ENCODE results near the gene PCIF1. TPM values are rescaled to one million over a fixed set of nuclear protein-coding genes. Genes with fewer than 3 reads are reported as not detected.

PCIF1 gene
- total and polyA plus RNA-seq, 9 of the 15 experiments (the other 6 are each of a cell fraction or from before 2014, with no cell fraction given): 5.8 to 29.4 (median 11.3) TPM

DNA sequence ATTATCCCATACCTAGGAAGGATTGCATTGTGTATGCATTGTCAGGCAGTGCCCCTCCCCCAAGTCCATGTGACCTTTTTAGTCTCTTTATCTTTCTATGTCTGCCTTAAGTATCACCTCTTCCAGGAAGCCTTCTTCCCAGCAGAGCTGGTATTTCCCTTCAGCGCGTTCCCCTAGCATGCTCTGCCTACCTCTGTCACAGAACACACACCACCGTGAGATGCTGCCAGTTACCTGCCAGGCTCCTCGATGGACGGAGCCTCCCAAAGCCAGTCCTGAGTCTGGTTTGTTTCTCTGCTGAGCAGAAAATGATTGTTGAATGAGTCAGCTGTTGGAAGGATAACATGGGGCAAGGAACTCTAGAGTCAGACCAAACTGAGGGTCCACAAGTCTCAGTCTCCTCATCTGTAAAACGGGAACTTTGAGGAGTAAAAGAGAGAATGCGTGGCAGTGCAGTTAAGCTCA is 48.8 kb downstream of the PCIF1 start (continued):
- TF ChIP-seq, protein P1, sequence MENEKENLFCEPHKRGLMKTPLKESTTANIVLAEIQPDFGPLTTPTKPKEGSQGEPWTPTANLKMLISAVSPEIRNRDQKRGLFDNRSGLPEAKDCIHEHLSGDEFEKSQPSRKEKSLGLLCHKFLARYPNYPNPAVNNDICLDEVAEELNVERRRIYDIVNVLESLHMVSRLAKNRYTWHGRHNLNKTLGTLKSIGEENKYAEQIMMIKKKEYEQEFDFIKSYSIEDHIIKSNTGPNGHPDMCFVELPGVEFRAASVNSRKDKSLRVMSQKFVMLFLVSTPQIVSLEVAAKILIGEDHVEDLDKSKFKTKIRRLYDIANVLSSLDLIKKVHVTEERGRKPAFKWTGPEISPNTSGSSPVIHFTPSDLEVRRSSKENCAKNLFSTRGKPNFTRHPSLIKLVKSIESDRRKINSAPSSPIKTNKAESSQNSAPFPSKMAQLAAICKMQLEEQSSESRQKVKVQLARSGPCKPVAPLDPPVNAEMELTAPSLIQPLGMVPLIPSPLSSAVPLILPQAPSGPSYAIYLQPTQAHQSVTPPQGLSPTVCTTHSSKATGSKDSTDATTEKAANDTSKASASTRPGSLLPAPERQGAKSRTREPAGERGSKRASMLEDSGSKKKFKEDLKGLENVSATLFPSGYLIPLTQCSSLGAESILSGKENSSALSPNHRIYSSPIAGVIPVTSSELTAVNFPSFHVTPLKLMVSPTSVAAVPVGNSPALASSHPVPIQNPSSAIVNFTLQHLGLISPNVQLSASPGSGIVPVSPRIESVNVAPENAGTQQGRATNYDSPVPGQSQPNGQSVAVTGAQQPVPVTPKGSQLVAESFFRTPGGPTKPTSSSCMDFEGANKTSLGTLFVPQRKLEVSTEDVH (IDR thresholded peaks at IDR 0.05; ENCODE audit: low read depth, partially characterized antibody): no peak
- peak; percentile 64; the same call in 1 of the 2 replicates for TF ChIP-seq ZEB2 (IDR thresholded peaks at IDR 0.05)
- TF ChIP-seq, protein P2, sequence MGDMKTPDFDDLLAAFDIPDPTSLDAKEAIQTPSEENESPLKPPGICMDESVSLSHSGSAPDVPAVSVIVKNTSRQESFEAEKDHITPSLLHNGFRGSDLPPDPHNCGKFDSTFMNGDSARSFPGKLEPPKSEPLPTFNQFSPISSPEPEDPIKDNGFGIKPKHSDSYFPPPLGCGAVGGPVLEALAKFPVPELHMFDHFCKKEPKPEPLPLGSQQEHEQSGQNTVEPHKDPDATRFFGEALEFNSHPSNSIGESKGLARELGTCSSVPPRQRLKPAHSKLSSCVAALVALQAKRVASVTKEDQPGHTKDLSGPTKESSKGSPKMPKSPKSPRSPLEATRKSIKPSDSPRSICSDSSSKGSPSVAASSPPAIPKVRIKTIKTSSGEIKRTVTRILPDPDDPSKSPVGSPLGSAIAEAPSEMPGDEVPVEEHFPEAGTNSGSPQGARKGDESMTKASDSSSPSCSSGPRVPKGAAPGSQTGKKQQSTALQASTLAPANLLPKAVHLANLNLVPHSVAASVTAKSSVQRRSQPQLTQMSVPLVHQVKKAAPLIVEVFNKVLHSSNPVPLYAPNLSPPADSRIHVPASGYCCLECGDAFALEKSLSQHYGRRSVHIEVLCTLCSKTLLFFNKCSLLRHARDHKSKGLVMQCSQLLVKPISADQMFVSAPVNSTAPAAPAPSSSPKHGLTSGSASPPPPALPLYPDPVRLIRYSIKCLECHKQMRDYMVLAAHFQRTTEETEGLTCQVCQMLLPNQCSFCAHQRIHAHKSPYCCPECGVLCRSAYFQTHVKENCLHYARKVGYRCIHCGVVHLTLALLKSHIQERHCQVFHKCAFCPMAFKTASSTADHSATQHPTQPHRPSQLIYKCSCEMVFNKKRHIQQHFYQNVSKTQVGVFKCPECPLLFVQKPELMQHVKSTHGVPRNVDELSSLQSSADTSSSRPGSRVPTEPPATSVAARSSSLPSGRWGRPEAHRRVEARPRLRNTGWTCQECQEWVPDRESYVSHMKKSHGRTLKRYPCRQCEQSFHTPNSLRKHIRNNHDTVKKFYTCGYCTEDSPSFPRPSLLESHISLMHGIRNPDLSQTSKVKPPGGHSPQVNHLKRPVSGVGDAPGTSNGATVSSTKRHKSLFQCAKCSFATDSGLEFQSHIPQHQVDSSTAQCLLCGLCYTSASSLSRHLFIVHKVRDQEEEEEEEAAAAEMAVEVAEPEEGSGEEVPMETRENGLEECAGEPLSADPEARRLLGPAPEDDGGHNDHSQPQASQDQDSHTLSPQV (IDR thresholded peaks at IDR 0.05): peak; percentile 76
- peak; percentile 54 for TF ChIP-seq SMAD4 (CRISPR knock-in tag; conservative IDR thresholded peaks at IDR 0.05)
- peak; percentile 99 for TF ChIP-seq ZFP36 (IDR thresholded peaks at IDR 0.05; ENCODE audit: low read depth, low read length, partially characterized antibody)
- peak; percentile 94 for TF ChIP-seq RBM25 (IDR thresholded peaks at IDR 0.05; ENCODE audit: low read depth, low read length, severe bottlenecking)
- TF ChIP-seq HDAC1 (IDR thresholded peaks at IDR 0.05): peak in 1 of 2 experiments; percentile 76; a peak in 2 of 4 replicates
- no peak for TF ChIP-seq RHOXF2B (CRISPR knock-in tag; conservative IDR thresholded peaks at IDR 0.05)
- peak; percentile 37 for TF ChIP-seq ATF7 (IDR thresholded peaks at IDR 0.05)
- peak; percentile 80 to 92 for TF ChIP-seq KDM1A (IDR thresholded peaks at IDR 0.05)
- TF ChIP-seq TBL1XR1 (IDR thresholded peaks at IDR 0.05; ENCODE audit: low read length in 2 of 2): peak in 1 of 2 experiments; percentile 63; a peak in 2 of 4 replicates
- peak; percentile 63 for TF ChIP-seq FOSL1 (tag; conservative IDR thresholded peaks at IDR 0.05)
- no peak for TF ChIP-seq BHLHE40 (IDR thresholded peaks at IDR 0.05; ENCODE audit: low read length)
- no peak for TF ChIP-seq SRSF3 (IDR thresholded peaks at IDR 0.05; ENCODE audit: insufficient read depth, low read length)
- TF ChIP-seq FOXJ2 (tag; IDR thresholded peaks at IDR 0.05): 0 out of 2 replicates have a peak, but pooled peaks have one; percentile 22
- TF ChIP-seq, protein P3, sequence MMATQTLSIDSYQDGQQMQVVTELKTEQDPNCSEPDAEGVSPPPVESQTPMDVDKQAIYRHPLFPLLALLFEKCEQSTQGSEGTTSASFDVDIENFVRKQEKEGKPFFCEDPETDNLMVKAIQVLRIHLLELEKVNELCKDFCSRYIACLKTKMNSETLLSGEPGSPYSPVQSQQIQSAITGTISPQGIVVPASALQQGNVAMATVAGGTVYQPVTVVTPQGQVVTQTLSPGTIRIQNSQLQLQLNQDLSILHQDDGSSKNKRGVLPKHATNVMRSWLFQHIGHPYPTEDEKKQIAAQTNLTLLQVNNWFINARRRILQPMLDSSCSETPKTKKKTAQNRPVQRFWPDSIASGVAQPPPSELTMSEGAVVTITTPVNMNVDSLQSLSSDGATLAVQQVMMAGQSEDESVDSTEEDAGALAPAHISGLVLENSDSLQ (IDR thresholded peaks at IDR 0.05): peak; percentile 29; the same call in 1 of the 2 replicates
- TF ChIP-seq ZNF143 (CRISPR knock-in tag; IDR thresholded peaks at IDR 0.05): no peak
- TF ChIP-seq, protein P4, sequence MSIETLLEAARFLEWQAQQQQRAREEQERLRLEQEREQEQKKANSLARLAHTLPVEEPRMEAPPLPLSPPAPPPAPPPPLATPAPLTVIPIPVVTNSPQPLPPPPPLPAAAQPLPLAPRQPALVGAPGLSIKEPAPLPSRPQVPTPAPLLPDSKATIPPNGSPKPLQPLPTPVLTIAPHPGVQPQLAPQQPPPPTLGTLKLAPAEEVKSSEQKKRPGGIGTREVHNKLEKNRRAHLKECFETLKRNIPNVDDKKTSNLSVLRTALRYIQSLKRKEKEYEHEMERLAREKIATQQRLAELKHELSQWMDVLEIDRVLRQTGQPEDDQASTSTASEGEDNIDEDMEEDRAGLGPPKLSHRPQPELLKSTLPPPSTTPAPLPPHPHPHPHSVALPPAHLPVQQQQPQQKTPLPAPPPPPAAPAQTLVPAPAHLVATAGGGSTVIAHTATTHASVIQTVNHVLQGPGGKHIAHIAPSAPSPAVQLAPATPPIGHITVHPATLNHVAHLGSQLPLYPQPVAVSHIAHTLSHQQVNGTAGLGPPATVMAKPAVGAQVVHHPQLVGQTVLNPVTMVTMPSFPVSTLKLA (conservative IDR thresholded peaks at IDR 0.05): peak in 1 of 2 experiments; percentile 67; a peak in 2 of 4 replicates
- TF ChIP-seq ZNF197 (CRISPR knock-in tag; IDR thresholded peaks at IDR 0.05; ENCODE audit: low read depth): no peak
- TF ChIP-seq MAFG (tag; conservative IDR thresholded peaks at IDR 0.05): 0 out of 2 replicates have a peak, but pooled peaks have one; percentile 21

All from K562 (cell line).